Vagina (tissue), 2 donors: ENCODE measurements around the gene EIF4H.

Source experiments
- CTCF ChIP-seq, 3 experiments: fragments of 450-650 bp in 2 of 3; fragments of 200-600 bp in 1 of 3; sonication (generic) in 1 of 3; IDR thresholded peaks; one replicate each; pipeline ENCODE4 v1.5.1; 2017 to 2019; ENCODE audit warnings: antibody characterized with exemption in 3 of 3, mild to moderate bottlenecking in 2 of 3, moderate library complexity in 2 of 3
- POLR2A ChIP-seq, 2 donors: fragments of 450-650 bp; IDR thresholded peaks; one replicate each; pipeline ENCODE4 v1.6.1; 2017; ENCODE audit warnings: antibody characterized with exemption in 2 of 2, mild to moderate bottlenecking in 2 of 2, moderate library complexity in 2 of 2
- POLR2AphosphoS5 ChIP-seq, 2 donors: sonication (generic); formaldehyde crosslinking; IDR thresholded peaks; one replicate each; pipeline ENCODE4 v1.9.0; 2017; ENCODE audit warnings: antibody characterized with exemption in 2 of 2, mild to moderate bottlenecking in 2 of 2, low read depth in 1 of 2; ENCODE audit not compliant: insufficient read depth in 1 of 2

- TF ChIP-seq CTCF (IDR thresholded peaks at IDR 0.05) (no peak), POLR2A (IDR thresholded peaks at IDR 0.05) (no peak), POLR2AphosphoS5 (IDR thresholded peaks at IDR 0.05; ENCODE audit: insufficient read depth in 1 of 2, low read depth in 1 of 2) (no peak)
These were observed 4.5 kb downstream of the EIF4H start for GRCh38 chr7:74178632-74179031.
